NB4 (cell line): ENCODE data around the gene TMEFF1.
A peak's percentile ranks its signal among the peaks of the same experiment; 100 is the strongest.

Source experiments
- DNase-seq: peaks from one replicate; pipeline ENCODE4 v3.0.0; 2010; ENCODE audit warnings: low read depth
- H3K4me3 ChIP-seq: one replicate; pipeline ENCODE4 v1.5.1; 2011; ENCODE audit warnings: mild to moderate bottlenecking, low read depth, low read length, moderate library complexity
- CTCF ChIP-seq: IDR thresholded peaks from one replicate; pipeline ENCODE4 v1.5.1; 2012; ENCODE audit warnings: low read depth, low read length
- MAX ChIP-seq: IDR thresholded peaks from 2 replicates; pipeline ENCODE4 v1.6.1; 2011; ENCODE audit warnings: low read depth, low read length
- MYC ChIP-seq: IDR thresholded peaks from 2 replicates; pipeline ENCODE4 v1.6.1; 2011; ENCODE audit warnings: low read depth, low read length
- POLR2A ChIP-seq: IDR thresholded peaks from 2 replicates; pipeline ENCODE4 v1.6.1; 2011; ENCODE audit warnings: mild to moderate bottlenecking; ENCODE audit not compliant: insufficient read length; ENCODE audit errors: extremely low read depth

Gene TMEFF1

GRCh38 chr9:100472788-100473275 is at the start of gene TMEFF1:
TMEFF1 (plus strand) TSS chr9:100473149; CDS start chr9:100473545, 396 bp downstream.
- peak; percentile 71 for DNase-seq
- peak within 1 kb of the TSS; percentile 16 for H3K4me3 ChIP-seq
- no peak for TF ChIP-seq MAX
- TF ChIP-seq POLR2A = no peak
- no peak for TF ChIP-seq MYC
- no peak for TF ChIP-seq CTCF

- H3K4me3 ChIP-seq = no peak overlapping the region
- no peak for DNase-seq
- TF ChIP-seq POLR2A (no peak), MAX (no peak), MYC (no peak), CTCF (no peak)
Observed at GRCh38 chr9:100425758-100426157, 47.2 kb upstream of the TMEFF1 start.

- DNase-seq = no peak
Observed at GRCh38 chr9:100426189-100426529, 46.8 kb upstream of the TMEFF1 start.

GRCh38 chr9:100426530-100427365 is 46.2 kb upstream of the TMEFF1 start, which contains the start of gene MSANTD3:
MSANTD3 (plus strand) TSS chr9:100427143; CDS start chr9:100441939, 14,796 bp downstream.
- TF ChIP-seq POLR2A (peak; percentile 42), CTCF (no peak), MAX (no peak), MYC (peak; percentile 24)
- DNase-seq = peak; percentile 76
- peak within 1 kb of the TSS; percentile 73 for H3K4me3 ChIP-seq

More at GRCh38 chr9:100426189-100426529, 46.8 kb upstream of the TMEFF1 start:
- TF ChIP-seq CTCF (no peak), POLR2A (no peak), MYC (no peak), MAX (no peak)
- peak overlapping the region; percentile 73 for H3K4me3 ChIP-seq

GRCh38 chr9:100427366-100428263 is 45.3 kb upstream of the TMEFF1 start:
- peak overlapping the region; percentile 65 for H3K4me3 ChIP-seq
- peak; percentile 58 for DNase-seq
- TF ChIP-seq POLR2A = no peak
- TF ChIP-seq CTCF = no peak
- TF ChIP-seq MYC = no peak
- no peak for TF ChIP-seq MAX
